ENCODE results near the gene ACOT8. TPM values are rescaled to one million over a fixed set of nuclear protein-coding genes. Genes with fewer than 3 reads are reported as not detected.
"Not testable (repeated sequence)": the region's sequence is repeated elsewhere in the genome, so short reads cannot be mapped to it uniquely, and the experiment has no call there.

Gene ACOT8
- total RNA-seq, 4 donors from 2014 or later = 32.3 to 66.2 (median 41.4) TPM

DNA sequence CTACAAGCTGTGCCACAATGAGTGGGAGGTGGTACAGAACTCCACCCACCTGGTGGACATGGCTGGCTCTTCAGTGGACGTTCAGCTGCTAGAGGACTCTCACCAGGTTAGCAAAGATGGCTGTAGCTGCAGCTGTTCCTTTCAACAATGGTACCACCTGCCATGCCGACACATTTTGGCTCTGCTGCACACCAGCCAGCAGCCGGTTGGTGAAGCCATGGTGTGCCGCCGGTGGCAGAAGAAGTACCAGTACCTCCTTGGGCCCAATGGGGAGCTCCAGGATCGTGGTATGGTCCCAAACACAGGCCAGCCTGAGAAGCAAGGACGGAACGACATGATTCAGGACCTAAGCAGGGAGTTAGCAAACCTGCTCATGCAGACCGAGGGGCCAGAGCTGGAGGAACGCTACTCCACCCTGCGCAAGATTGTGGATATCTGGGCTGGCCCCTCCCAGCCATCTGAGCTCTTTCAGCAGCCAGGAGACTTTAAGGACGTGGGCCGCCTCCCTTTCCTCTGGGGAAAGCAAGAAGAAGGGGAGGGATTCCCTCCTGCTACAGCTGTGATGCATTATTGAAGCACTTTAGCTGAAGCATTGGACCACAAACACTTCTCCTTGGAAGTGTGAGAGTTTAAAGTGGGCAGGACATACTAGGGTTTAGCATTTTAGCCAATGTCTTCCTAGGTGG lies 21.0 kb upstream of the ACOT8 start:
- H3K36me3 ChIP-seq = peaks cover 0 to 25% of the 10 kb centered on the region in 2 donors
- intact Hi-C loops (cut with DNase I; ENCODE audit: low total_unique reads) (no loop called here), in situ Hi-C loops (cut with MboI; ENCODE audit: low sequenced_read_pairs in 4 of 4) (no loop called here)
- DNase-seq (no peak), ATAC-seq (no peak)
- H3K27ac ChIP-seq = no peak overlapping the region
- no peaks in the 10 kb centered on the region for H3K27me3 ChIP-seq
- no peak overlapping the region for H3K4me3 ChIP-seq
- H3K4me1 ChIP-seq = peaks cover 9 to 13% of the 10 kb centered on the region in 2 donors
- no peaks in the 10 kb centered on the region for H3K9me3 ChIP-seq
- TF ChIP-seq, protein P1, sequence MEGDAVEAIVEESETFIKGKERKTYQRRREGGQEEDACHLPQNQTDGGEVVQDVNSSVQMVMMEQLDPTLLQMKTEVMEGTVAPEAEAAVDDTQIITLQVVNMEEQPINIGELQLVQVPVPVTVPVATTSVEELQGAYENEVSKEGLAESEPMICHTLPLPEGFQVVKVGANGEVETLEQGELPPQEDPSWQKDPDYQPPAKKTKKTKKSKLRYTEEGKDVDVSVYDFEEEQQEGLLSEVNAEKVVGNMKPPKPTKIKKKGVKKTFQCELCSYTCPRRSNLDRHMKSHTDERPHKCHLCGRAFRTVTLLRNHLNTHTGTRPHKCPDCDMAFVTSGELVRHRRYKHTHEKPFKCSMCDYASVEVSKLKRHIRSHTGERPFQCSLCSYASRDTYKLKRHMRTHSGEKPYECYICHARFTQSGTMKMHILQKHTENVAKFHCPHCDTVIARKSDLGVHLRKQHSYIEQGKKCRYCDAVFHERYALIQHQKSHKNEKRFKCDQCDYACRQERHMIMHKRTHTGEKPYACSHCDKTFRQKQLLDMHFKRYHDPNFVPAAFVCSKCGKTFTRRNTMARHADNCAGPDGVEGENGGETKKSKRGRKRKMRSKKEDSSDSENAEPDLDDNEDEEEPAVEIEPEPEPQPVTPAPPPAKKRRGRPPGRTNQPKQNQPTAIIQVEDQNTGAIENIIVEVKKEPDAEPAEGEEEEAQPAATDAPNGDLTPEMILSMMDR (IDR thresholded peaks at IDR 0.05 in 4 of 5, conservative IDR thresholded peaks at IDR 0.05 in 1 of 5) = no peak
- no peak for TF ChIP-seq POLR2A (IDR thresholded peaks at IDR 0.05)

- in situ Hi-C loops (cut with MboI; ENCODE audit: low sequenced_read_pairs in 4 of 4) (no loop called here), intact Hi-C loops (cut with DNase I; ENCODE audit: low total_unique reads) (no loop called here)
- ATAC-seq = no peak
- Histone ChIP-seq H3K4me3 (no peak overlapping the region), H3K27me3 (no peaks in the 10 kb centered on the region), H3K36me3 (peaks cover 0 to 18% of the 10 kb centered on the region in 2 donors), H3K9me3 (no peaks in the 10 kb centered on the region), H3K27ac (no peak overlapping the region), H3K4me1 (no peaks in the 10 kb centered on the region)
- no peak for DNase-seq
- no peak for TF ChIP-seq POLR2A (IDR thresholded peaks at IDR 0.05)
- TF ChIP-seq, protein P1 (IDR thresholded peaks at IDR 0.05 in 4 of 5, conservative IDR thresholded peaks at IDR 0.05 in 1 of 5) = no peak
Measured at GRCh38 chr20:45874576-45874975, 17.4 kb upstream of the ACOT8 start.

- not testable (repeated sequence) for H3K9me3 ChIP-seq
Measured at GRCh38 chr20:45874104-45874481, 16.9 kb upstream of the ACOT8 start.

DNA sequence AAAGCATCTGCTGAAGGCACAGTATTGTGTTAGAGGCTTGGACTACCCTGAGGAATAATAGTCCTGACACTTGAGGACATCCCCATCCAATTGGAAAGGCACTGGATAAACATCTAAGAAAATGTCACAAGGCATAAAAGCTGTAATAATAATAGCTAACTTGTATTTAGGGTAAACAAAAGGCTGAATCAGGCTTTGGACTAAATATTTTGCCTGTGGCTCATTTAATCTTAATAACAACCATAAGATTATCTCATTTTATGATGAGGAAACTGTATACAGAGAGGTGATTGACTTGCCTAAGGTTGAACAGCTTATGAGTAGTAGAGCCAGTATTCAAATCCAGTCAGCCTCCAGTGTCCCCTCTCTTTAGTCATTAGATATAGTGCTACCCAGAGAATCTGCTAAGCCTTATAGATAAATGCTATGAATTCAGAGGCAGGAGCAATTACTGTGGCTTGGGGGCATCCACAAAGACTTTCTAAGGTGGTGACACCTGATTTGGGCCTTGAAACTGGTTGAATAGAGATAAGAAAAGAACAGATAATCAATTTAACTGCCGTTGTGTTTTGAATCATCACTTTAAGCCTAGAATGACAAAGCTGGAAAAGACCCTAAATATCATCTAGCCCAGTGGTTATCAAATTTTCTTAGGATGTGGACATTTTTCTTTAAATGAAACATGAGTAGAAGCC lies 16.4 kb upstream of the ACOT8 start:
- Histone ChIP-seq H3K4me1 (no peaks in the 10 kb centered on the region), H3K27ac (no peak overlapping the region), H3K27me3 (no peaks in the 10 kb centered on the region), H3K9me3 (no peaks in the 10 kb centered on the region), H3K4me3 (no peak overlapping the region), H3K36me3 (peaks cover 0 to 18% of the 10 kb centered on the region in 2 donors)
- TF ChIP-seq POLR2A (IDR thresholded peaks at IDR 0.05) = no peak
- TF ChIP-seq, protein P1 (IDR thresholded peaks at IDR 0.05 in 4 of 5, conservative IDR thresholded peaks at IDR 0.05 in 1 of 5) = no peak
- no peak for ATAC-seq
- intact Hi-C loops (cut with DNase I; ENCODE audit: low total_unique reads) = no loop called here
- DNase-seq = no peak
- in situ Hi-C loops (cut with MboI; ENCODE audit: low sequenced_read_pairs in 4 of 4) = no loop called here

More at GRCh38 chr20:45874104-45874481, 16.9 kb upstream of the ACOT8 start:
- H3K36me3 ChIP-seq = peaks cover 0 to 18% of the 10 kb centered on the region in 2 donors
- H3K27me3 ChIP-seq; DNase-seq; intact Hi-C loops (cut with DNase I; ENCODE audit: low total_unique reads); ATAC-seq; H3K4me1 ChIP-seq; H3K4me3 ChIP-seq; in situ Hi-C loops (cut with MboI; ENCODE audit: low sequenced_read_pairs in 4 of 4); H3K27ac ChIP-seq: not testable (repeated sequence)

- Histone ChIP-seq H3K4me3 (no peak overlapping the region), H3K27me3 (no peaks in the 10 kb centered on the region), H3K36me3 (peaks cover 0 to 9% of the 10 kb centered on the region in 2 donors), H3K4me1 (no peaks in the 10 kb centered on the region), H3K9me3 (no peaks in the 10 kb centered on the region), H3K27ac (no peak overlapping the region)
- no peak for ATAC-seq
- intact Hi-C loops (cut with DNase I; ENCODE audit: low total_unique reads) (no loop called here), in situ Hi-C loops (cut with MboI; ENCODE audit: low sequenced_read_pairs in 4 of 4) (no loop called here)
- no peak for DNase-seq
- TF ChIP-seq POLR2A (IDR thresholded peaks at IDR 0.05) = no peak
- TF ChIP-seq, protein P1 (IDR thresholded peaks at IDR 0.05 in 4 of 5, conservative IDR thresholded peaks at IDR 0.05 in 1 of 5) = no peak
Measured at GRCh38 chr20:45872626-45873025, 15.4 kb upstream of the ACOT8 start.
